NCI-H2029 (cell line): ENCODE measurements around the gene KRT6B.
A peak's percentile ranks its signal among the peaks of the same experiment; 100 is the strongest.

ENCODE experiments used
- DNase-seq: peaks from one replicate; lab custom pipeline; 2025; lab: John Stamatoyannopoulos, UW

Gene KRT6B

GRCh38 chr12:52436000-52436827, 15.7 kb downstream of the KRT6B start:
- peak; percentile 76 for DNase-seq

DNA sequence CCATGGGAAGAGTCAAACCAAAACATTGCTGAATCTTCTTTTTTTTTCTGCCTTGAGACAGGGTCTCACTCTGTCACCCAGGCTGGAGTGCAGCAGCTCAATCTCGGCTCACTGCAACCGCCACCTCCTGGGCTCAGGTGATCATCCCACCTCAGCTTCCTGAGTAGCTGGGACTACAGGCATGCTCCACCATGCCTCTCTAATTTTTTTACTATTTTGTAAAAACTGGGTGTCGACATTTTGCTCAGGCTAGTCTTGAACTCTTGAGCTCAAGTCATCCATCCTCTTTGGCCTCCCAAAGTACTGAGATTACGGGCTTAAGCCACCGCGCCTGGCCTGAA, 16.3 kb downstream of the KRT6B start:
- no peak for DNase-seq

DNA sequence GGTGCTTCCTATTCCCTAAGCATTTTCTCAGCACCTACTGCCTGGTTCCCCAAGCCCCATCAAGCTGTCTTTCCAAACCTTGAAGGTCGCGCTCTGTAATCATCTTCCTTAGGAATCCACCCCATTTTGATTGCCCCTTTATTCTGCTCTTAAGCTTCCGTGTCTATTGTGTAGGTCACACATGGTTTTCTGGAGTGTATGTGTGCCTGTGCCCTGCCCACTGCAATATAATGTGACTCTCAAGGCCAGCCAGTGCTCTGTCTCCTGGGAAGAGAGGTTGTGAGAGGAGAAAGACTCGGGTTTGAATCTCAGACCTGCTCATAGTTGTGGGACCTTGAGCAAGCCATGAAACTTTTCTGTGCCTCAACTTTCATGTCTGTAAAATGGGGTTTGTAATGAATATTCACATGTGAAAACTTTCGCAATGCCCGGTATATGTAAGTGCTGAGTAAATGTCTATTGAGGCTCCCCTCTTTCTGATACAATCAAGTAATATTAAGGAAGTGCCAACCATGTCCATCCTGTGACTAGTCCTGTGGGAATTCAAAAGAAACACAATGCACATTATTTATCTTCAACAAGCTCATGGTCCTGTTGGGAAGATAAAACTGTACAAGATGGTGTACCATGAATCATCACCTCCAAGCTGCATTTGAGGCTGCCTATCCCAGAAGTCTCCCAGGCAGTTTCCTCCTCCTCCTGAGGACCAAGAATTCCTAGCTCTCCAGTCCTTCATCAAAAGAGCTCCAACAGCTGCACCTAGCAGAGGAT, 17.0 kb downstream of the KRT6B start:
- no peak for DNase-seq

GRCh38 chr12:52434081-52434733, 17.7 kb downstream of the KRT6B start, which contains the start of gene KRT75:
Gene KRT75 (minus strand): TSS chr12:52434371. CDS start chr12:52434304, 67 bp downstream.
- DNase-seq: peak; percentile 91

- no peak for DNase-seq
Measured at GRCh38 chr12:52433501-52434080, 18.4 kb downstream of the KRT6B start.

- DNase-seq: no peak
Measured at GRCh38 chr12:52432559-52433207, 19.3 kb downstream of the KRT6B start.

- DNase-seq: no peak
Measured at GRCh38 chr12:52428121-52428520, 23.8 kb downstream of the KRT6B start.

GRCh38 chr12:52427083-52427482, 24.9 kb downstream of the KRT6B start:
- no peak for DNase-seq

GRCh38 chr12:52426034-52426433, 25.9 kb downstream of the KRT6B start:
- no peak for DNase-seq

DNA sequence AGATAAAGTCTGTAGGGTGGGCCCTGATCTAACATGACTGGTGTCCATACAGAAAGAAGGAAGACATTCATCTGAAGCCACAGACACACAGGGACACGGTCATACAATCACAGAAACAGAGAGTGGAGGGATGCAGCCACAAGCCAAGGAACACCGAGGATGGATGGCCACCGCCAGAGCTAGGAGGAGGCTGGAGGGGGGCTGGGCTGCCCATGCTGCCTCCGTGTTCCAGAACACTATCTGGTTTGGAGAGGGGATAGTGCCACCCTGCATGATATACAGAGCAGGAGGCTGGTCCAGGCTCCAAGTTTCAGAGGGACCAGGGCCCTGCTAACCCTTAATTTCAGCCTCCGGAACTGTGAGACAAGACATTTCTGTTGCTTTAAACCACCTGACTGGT, 26.5 kb downstream of the KRT6B start:
- DNase-seq: no peak

- DNase-seq: peak; percentile 47
Measured at GRCh38 chr12:52423661-52424500, 28.1 kb downstream of the KRT6B start.

DNA sequence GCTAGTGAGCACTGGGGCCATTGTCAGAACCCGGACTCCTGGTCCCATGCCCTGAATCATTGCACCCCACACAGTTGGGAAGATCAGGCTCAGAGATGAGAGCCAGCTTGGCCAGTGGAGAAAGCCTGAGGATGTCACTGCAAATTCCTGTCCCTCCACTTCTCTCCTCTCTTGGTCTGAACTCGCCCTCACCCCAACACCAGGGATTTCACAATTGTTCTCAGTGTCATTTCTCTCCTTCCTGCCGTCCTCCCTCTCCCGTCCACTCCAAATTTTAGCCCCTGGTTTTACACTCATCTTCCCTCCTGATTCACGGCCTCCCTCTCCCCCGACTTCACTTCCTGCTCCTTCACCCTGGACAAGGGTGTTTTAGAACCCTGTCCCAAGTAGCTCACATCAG, 28.9 kb downstream of the KRT6B start:
- no peak for DNase-seq

DNA sequence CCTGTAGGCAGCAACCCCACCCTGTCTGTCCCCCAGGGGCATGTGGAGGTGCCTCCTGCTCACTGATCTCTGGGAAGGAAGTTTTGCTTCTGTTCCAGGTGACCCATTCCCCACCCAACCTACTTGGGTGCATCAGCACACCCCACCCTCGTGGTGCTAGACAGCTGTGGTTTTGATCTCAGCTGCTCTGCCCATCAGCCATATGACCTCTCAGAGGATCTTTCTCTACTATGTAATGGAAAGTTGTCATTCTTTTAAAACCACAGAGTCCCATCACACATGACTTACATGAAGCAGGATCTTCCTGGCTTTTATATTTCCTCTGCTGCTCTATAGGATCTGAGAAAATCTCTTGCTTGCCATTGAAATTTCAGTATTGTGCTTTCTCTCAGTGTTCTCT, 32.3 kb downstream of the KRT6B start:
- no peak for DNase-seq

DNA sequence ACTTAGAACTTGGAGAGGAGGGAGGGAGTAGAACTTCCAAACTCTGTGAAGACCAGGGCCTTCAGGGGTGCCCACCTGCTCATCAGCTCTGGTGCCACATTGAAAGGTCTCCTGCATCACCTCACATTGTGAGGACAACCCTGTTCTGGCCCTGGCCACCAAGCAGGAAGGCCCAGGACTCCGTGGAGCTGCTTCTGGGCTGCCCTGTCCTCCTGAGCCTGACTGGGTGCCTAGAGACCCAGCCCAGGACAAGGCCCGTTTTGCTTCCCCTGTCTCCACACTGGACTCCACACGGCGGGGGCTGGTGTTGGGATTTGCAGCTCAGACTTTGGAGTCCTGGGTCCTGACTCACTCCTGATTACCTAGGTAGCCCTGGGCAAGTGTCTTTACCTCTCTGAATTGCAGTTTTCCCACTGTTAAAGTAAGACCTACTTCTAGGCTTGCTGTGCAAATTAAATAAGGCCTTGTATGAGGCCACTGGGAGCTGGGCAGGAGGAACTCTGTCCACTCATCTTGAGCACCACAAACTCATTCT, 33.3 kb downstream of the KRT6B start:
- DNase-seq: no peak

DNA sequence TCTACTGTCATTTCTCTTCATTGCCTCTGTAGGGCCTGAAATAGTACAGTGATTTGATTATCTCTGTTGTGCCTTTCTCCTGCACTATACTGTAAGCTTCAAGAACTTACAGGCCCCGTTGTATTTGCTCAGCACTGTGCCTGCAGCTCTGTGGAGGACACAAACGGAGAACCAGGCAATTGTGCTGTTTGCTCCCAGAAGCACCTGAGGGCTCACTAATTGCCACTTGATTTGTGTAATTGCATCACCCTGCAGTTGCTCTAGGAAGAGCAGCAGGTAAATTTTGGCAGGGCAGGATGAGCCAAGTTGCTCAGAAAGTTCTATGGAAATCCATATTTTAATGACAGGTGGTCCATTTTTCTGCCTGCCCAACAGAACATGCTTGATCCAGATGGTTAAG, 34.2 kb downstream of the KRT6B start:
- peak; percentile 66 for DNase-seq

- DNase-seq: no peak
Measured at GRCh38 chr12:52416795-52417194, 35.2 kb downstream of the KRT6B start.

- no peak for DNase-seq
Measured at GRCh38 chr12:52415870-52416750, 35.8 kb downstream of the KRT6B start.

DNA sequence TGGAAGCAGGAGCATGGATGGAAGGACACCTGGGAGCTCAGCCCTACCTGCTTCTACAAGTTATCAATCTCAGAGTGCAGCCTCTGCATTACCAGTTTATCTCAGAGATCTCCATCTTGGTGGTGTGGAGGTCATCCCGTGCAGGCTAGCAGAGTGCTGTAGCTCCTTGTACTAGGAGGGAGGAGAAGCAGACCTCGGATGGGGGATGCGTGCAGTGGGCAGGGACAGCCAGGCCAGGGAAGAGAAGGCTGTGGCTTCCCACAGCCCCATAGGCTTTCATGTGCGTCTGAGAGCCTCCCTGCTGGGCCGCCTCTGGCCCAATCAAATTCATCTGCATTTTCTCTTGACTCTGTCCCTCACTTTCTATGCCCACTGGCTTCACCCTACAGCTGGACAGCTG, 37.0 kb downstream of the KRT6B start:
- no peak for DNase-seq

- DNase-seq: no peak
Measured at GRCh38 chr12:52413782-52414345, 38.1 kb downstream of the KRT6B start.
